ENCODE measurements around the gene GTF2H3.

GTF2H3 gene

GRCh38 chr12:123648401-123648800, 14.8 kb downstream of the GTF2H3 start:
- no peak for DNase-seq

- no peak for DNase-seq
Observed at GRCh38 chr12:123654129-123654701, 20.6 kb downstream of the GTF2H3 start.

- no peak for DNase-seq
Observed at GRCh38 chr12:123655420-123655819, 21.8 kb downstream of the GTF2H3 start.

GRCh38 chr12:123656392-123656791, 22.8 kb downstream of the GTF2H3 start:
- DNase-seq: no peak

GRCh38 chr12:123657211-123657610, 23.6 kb downstream of the GTF2H3 start:
- no peak for DNase-seq

- DNase-seq: peak; percentile 79
Observed at GRCh38 chr12:123659996-123660727, 26.5 kb downstream of the GTF2H3 start.

- no peak for DNase-seq
Observed at GRCh38 chr12:123667771-123668170, 34.1 kb downstream of the GTF2H3 start.

GRCh38 chr12:123670882-123671728, 37.5 kb downstream of the GTF2H3 start, which contains the start of gene TCTN2:
TCTN2 (plus strand) TSS chr12:123671113; CDS start chr12:123671241, 128 bp downstream.
- DNase-seq: peak; percentile 87

- DNase-seq: no peak
Observed at GRCh38 chr12:123671876-123672275, 38.2 kb downstream of the GTF2H3 start.

- DNase-seq: no peak
Observed at GRCh38 chr12:123675436-123675835, 41.8 kb downstream of the GTF2H3 start.

- no peak for DNase-seq
Observed at GRCh38 chr12:123676616-123677320, 43.1 kb downstream of the GTF2H3 start.

GRCh38 chr12:123678981-123679380, 45.4 kb downstream of the GTF2H3 start:
- no peak for DNase-seq

- DNase-seq: no peak
Observed at GRCh38 chr12:123681605-123682004, 48.0 kb downstream of the GTF2H3 start.

- DNase-seq: no peak
Observed at GRCh38 chr12:123683964-123684363, 50.3 kb downstream of the GTF2H3 start.

- no peak for DNase-seq
Observed at GRCh38 chr12:123686636-123687190, 53.1 kb downstream of the GTF2H3 start.

GRCh38 chr12:123690191-123690840, 56.7 kb downstream of the GTF2H3 start:
- DNase-seq: no peak

GRCh38 chr12:123696207-123696606, 62.6 kb downstream of the GTF2H3 start:
- DNase-seq: no peak

- no peak for DNase-seq
Observed at GRCh38 chr12:123696646-123697045, 63.0 kb downstream of the GTF2H3 start.

- DNase-seq: no peak
Observed at GRCh38 chr12:123705935-123706334, 72.3 kb downstream of the GTF2H3 start.

GRCh38 chr12:123707466-123707865, 73.8 kb downstream of the GTF2H3 start:
- no peak for DNase-seq
